Measurements from ENCODE around the gene CDC23.
A peak's percentile ranks its signal among the peaks of the same experiment; 100 is the strongest.

CDC23 gene

GRCh38 chr5:138180183-138180782 lies 32.8 kb downstream of the CDC23 start:
- no peak overlapping the region for H3K27ac ChIP-seq (ENCODE audit: extremely low read depth, low read depth, low read length)
- H3K9me3 ChIP-seq (ENCODE audit: control insufficient read depth, insufficient read depth, low read depth, low read length): no peaks in the 10 kb centered on the region
- TF ChIP-seq CTCF (tag by site-specific recombination; IDR thresholded peaks at IDR 0.05): peak; percentile 78
- no peak for TF ChIP-seq ZNF223 (tag by site-specific recombination; IDR thresholded peaks at IDR 0.05)
- TF ChIP-seq ZNF501 (tag by site-specific recombination; IDR thresholded peaks at IDR 0.05): no peak
- TF ChIP-seq PBX3 (CRISPR knock-in tag; IDR thresholded peaks at IDR 0.05): no peak
- TF ChIP-seq ZNF548 (tag by site-specific recombination; IDR thresholded peaks at IDR 0.05): no peak
- TF ChIP-seq TRIM28 (IDR thresholded peaks at IDR 0.05; ENCODE audit: borderline replicate concordance, low read length): 0 out of 2 replicates have a peak, but pooled peaks have one; percentile 35
- no peak for TF ChIP-seq PRDM6 (tag by site-specific recombination; IDR thresholded peaks at IDR 0.05)
- TF ChIP-seq ZNF560 (tag by site-specific recombination; IDR thresholded peaks at IDR 0.05; ENCODE audit: borderline replicate concordance): no peak
- TF ChIP-seq ZNF148 (tag by site-specific recombination; IDR thresholded peaks at IDR 0.05; ENCODE audit: borderline replicate concordance): no peak
- TF ChIP-seq ZNF239 (tag by site-specific recombination; IDR thresholded peaks at IDR 0.05): no peak
- TF ChIP-seq ZBTB48 (tag by site-specific recombination; IDR thresholded peaks at IDR 0.05): peak; percentile 51; the same call in 1 of the 2 replicates
- TF ChIP-seq ZNF629 (tag by site-specific recombination; IDR thresholded peaks at IDR 0.05): peak; percentile 12; the same call in 1 of the 2 replicates
- no peak for TF ChIP-seq GLIS2 (tag by site-specific recombination; IDR thresholded peaks at IDR 0.05)
- TF ChIP-seq ZFP41 (tag by site-specific recombination; IDR thresholded peaks at IDR 0.05; ENCODE audit: borderline replicate concordance): no peak
- no peak for TF ChIP-seq SETDB1 (IDR thresholded peaks at IDR 0.05; ENCODE audit: insufficient read length, low read length)
- TF ChIP-seq ZNF426 (tag by site-specific recombination; IDR thresholded peaks at IDR 0.05): no peak
- no peak for TF ChIP-seq ZNF274 (IDR thresholded peaks at IDR 0.05; ENCODE audit: low read length)
- TF ChIP-seq ZNF274 (tag by site-specific recombination; IDR thresholded peaks at IDR 0.05; ENCODE audit: borderline replicate concordance): no peak
- no peak for TF ChIP-seq ZSCAN4 (tag by site-specific recombination; IDR thresholded peaks at IDR 0.05)
- no peak for TF ChIP-seq SALL2 (tag by site-specific recombination; IDR thresholded peaks at IDR 0.05; ENCODE audit: borderline replicate concordance)
- no peak for TF ChIP-seq ZNF214 (tag by site-specific recombination; IDR thresholded peaks at IDR 0.05; ENCODE audit: borderline replicate concordance)
- TF ChIP-seq YY2 (tag by site-specific recombination; IDR thresholded peaks at IDR 0.05): no peak
- TF ChIP-seq ZNF660 (tag by site-specific recombination; IDR thresholded peaks at IDR 0.05): peak; percentile 93
- no peak for TF ChIP-seq ZBTB44 (tag by site-specific recombination; IDR thresholded peaks at IDR 0.05)
- TF ChIP-seq KLF10 (tag by site-specific recombination; IDR thresholded peaks at IDR 0.05): no peak
- TF ChIP-seq ZNF140 (tag by site-specific recombination; IDR thresholded peaks at IDR 0.05): no peak
- TF ChIP-seq ZNF174 (tag by site-specific recombination; IDR thresholded peaks at IDR 0.05): no peak
- TF ChIP-seq ZBTB21 (tag by site-specific recombination; IDR thresholded peaks at IDR 0.05): no peak
- no peak for TF ChIP-seq ZNF521 (tag by site-specific recombination; IDR thresholded peaks at IDR 0.05)

More at GRCh38 chr5:138180183-138180782, 32.8 kb downstream of the CDC23 start:
- peak overlapping the region; percentile 70 for H3K4me3 ChIP-seq (ENCODE audit: low read depth, low read length)
- POLR2A ChIA-PET: interaction anchor here (1.0 kb wide), 1 partner anchor 173 kb away, joined by 3 read pairs; no protein-coding TSS in a partner anchor
- H3K4me1 ChIP-seq (ENCODE audit: control insufficient read depth, insufficient read depth, low read length): 0 out of 2 replicates have a peak, but pooled peaks cover 3% of the 10 kb centered on the region
- CTCF ChIA-PET: interaction anchor here (0.5 to 4.1 kb wide), 27 partner anchors 8 to 546 kb away, joined by 3 to 19 read pairs (median 4); partner anchors contain the start of gene CDC23
- H3K36me3 ChIP-seq (ENCODE audit: control insufficient read depth in 2 of 2, insufficient read depth in 1 of 2, low read length in 2 of 2): peaks cover 35 to 63% of the 10 kb centered on the region in 2 experiments

Data from HEK293 (cell line).